Activated B cell treated with CpG ODN at 0.5 μM for 24 hours (primary cell): ENCODE results near the gene PARN. TPM values are rescaled to one million over a fixed set of nuclear protein-coding genes. Genes with fewer than 3 reads are reported as not detected.

Source experiments
- ATAC-seq: fragments of 200-7000 bp; cut with Tn5 transposase; one replicate; pipeline ENCODE4 v1.10.0; 2021; ENCODE audit warnings: low read depth, mild to moderate bottlenecking, moderate library complexity
- CTCF ChIA-PET: fragments of 350-600 bp; sonication (Branson Sonifier 250); formaldehyde crosslinking; loops from one replicate; lab custom pipeline; 2021; ENCODE audit warnings: antibody characterized with exemption; lab: Charles Lee
- POLR2A ChIA-PET: fragments of 350-600 bp; sonication (Branson Sonifier 250); formaldehyde crosslinking; loops from one replicate; lab custom pipeline; 2021; ENCODE audit warnings: antibody characterized with exemption; lab: Charles Lee
- DNase-seq: peaks from one replicate; pipeline ENCODE4 v3.0.0; 2022
- H3K27ac Mint-ChIP-seq: one replicate; pipeline ENCODE4 v1.8.0; 2020; ENCODE audit warnings: mixed read lengths
- H3K27me3 Mint-ChIP-seq: one replicate; pipeline ENCODE4 v1.8.0; 2021; ENCODE audit warnings: mixed read lengths
- H3K36me3 Mint-ChIP-seq: one replicate; pipeline ENCODE4 v1.8.0; 2021; ENCODE audit warnings: low read depth, mixed read lengths
- H3K4me1 Mint-ChIP-seq: one replicate; pipeline ENCODE4 v1.8.0; 2021; ENCODE audit warnings: mixed read lengths
- H3K4me3 Mint-ChIP-seq: one replicate; pipeline ENCODE4 v1.8.0; 2020; ENCODE audit warnings: mild to moderate bottlenecking, mixed read lengths
- H3K9me3 Mint-ChIP-seq: one replicate; pipeline ENCODE4 v1.8.0; 2020; ENCODE audit warnings: mixed read lengths
- intact Hi-C: fragments of 100-400 bp; cut with micrococcal nuclease; formaldehyde crosslinking; loops from one replicate; pipeline ENCODE4 v1.15.1; 2024
- total RNA-seq: library from RNA; stranded (reverse); gene quantifications from 2 replicates; pipeline ENCODE4 v1.2.3, GENCODE V29; 2022
- TF ChIP-seq, protein P1 (sequence below): fragments of 200-600 bp; IDR thresholded peaks from one replicate; pipeline ENCODE4 v1.8.0; 2022; ENCODE audit warnings: antibody characterized with exemption, mild to moderate bottlenecking

The PARN gene
- total RNA-seq, 1 donor from 2014 or later: 47.3 TPM

DNA sequence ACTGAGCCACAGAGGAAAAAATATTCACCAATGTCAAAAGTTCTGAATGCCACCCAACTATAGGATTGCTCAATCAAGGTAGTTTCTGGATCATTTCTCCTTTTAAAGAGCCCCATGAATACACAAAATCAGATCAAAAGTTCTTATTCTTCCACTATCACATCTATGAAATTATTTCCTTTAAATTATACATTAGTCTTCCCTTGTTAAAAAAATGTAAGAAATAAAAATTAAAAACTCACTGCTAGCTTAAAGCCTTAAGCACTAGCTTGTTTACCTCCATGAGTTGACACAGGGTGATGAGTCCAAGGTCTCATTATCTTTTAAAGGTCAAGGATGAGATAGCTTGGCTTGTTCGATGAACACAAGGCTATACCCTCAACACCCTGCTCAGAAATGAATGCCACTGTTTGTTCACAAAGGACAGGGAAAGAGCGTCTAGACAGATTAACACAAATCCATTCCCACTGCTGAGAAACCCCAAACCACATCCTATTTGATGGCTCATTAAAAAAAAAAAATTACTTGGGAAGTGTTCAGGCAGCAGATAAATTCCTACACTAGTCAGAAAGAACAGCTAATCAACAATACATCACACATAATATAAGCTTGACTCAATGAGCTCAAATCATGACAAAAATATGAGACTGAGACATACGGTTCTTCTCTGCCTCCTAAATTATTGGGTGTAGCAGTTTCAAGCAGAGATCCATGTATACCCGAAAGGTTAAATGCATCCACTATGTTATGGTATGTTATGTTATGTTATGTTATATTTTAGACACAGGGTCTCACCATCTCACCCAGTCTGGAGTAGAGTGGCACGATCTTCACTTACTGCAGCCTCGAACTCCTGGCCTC is 118.9 kb downstream of the PARN start:
- intact Hi-C loops: no loop called here
- Mint-ChIP-seq H3K4me1 (peaks cover under 1% of the 10 kb centered on the region), H3K27ac (no peak overlapping the region), H3K27me3 (no peaks in the 10 kb centered on the region), H3K4me3 (no peak overlapping the region), H3K36me3 (peaks cover 28% of the 10 kb centered on the region), H3K9me3 (no peaks in the 10 kb centered on the region)
- ATAC-seq: no peak
- TF ChIP-seq, protein P1, sequence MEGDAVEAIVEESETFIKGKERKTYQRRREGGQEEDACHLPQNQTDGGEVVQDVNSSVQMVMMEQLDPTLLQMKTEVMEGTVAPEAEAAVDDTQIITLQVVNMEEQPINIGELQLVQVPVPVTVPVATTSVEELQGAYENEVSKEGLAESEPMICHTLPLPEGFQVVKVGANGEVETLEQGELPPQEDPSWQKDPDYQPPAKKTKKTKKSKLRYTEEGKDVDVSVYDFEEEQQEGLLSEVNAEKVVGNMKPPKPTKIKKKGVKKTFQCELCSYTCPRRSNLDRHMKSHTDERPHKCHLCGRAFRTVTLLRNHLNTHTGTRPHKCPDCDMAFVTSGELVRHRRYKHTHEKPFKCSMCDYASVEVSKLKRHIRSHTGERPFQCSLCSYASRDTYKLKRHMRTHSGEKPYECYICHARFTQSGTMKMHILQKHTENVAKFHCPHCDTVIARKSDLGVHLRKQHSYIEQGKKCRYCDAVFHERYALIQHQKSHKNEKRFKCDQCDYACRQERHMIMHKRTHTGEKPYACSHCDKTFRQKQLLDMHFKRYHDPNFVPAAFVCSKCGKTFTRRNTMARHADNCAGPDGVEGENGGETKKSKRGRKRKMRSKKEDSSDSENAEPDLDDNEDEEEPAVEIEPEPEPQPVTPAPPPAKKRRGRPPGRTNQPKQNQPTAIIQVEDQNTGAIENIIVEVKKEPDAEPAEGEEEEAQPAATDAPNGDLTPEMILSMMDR: no peak
- DNase-seq: no peak
- ChIA-PET POLR2A (no interaction called here), CTCF (no interaction called here)

DNA sequence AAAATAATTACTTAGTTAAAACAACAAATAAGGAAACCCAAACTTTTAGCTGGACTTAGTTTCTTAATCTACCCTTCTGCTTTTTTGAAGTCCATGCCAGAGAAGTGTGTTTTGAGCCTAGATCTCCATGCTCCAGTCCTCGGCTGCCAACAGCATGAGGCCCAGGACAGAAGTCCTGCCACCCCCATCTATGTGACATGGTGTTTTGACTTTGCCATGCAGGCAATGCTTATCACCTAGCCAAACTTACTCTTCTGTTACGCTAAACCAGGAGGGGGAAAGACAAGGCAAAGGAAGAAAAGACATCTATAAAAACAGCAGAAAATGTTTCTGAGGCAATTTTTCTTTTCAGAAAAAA is 119.5 kb downstream of the PARN start:
- ChIA-PET POLR2A (no interaction called here), CTCF (no interaction called here)
- DNase-seq (no peak), ATAC-seq (no peak)
- Mint-ChIP-seq H3K27me3 (no peaks in the 10 kb centered on the region), H3K9me3 (no peaks in the 10 kb centered on the region), H3K27ac (no peak overlapping the region), H3K4me1 (peaks cover 3% of the 10 kb centered on the region), H3K4me3 (no peak overlapping the region), H3K36me3 (peaks cover 32% of the 10 kb centered on the region)
- intact Hi-C loops: no loop called here
- TF ChIP-seq, protein P1: no peak

DNA sequence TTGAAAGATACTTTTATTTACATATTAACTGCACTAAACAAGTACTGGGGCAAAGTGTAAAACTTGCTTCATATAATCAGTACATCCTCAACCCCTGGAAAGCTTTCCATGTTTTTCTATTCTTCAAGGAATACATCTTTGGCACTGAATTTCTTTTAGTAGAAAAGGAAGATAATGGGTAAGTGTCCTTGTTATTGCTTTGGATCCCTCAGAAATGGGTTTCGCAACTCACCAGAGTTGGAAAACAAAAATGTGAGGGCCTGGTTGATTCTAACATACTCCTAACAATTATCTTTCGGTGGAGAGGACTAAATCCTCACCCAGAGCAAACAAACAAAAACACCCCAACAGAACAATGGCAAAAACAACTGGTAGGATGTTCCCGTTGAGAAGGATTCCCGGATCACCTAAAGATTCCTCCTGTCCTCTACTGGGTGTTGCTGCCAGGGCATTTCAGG is 120.4 kb downstream of the PARN start:
- Mint-ChIP-seq H3K4me3 (no peak overlapping the region), H3K36me3 (peaks cover 29% of the 10 kb centered on the region), H3K9me3 (no peaks in the 10 kb centered on the region), H3K27me3 (no peaks in the 10 kb centered on the region), H3K27ac (no peak overlapping the region), H3K4me1 (peaks cover 3% of the 10 kb centered on the region)
- POLR2A ChIA-PET: no interaction called here
- TF ChIP-seq, protein P1: no peak
- intact Hi-C loops: no loop called here
- DNase-seq (no peak), ATAC-seq (no peak)
- CTCF ChIA-PET: no interaction called here

DNA sequence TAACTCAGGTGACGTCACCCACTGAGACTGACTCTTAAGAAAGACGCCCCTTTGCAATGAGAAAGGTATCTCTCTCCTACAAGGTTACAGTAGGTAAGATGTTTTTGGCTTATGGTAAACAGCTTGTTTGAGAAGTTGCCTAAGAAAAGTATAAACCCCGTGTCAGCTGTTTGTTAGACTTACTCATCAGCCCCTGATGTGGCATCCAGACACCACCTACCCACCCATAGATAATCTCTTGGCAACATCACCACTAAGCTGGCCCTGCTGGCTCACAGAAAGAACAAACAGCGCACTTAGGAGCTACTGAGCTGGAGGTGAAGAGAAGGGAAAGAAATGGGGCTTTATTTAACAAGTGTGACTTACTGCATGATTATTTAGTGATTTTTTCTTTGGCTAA is 121.0 kb downstream of the PARN start:
- intact Hi-C loops: no loop called here
- Mint-ChIP-seq H3K9me3 (no peaks in the 10 kb centered on the region), H3K4me1 (peaks cover 3% of the 10 kb centered on the region), H3K36me3 (peaks cover 29% of the 10 kb centered on the region), H3K4me3 (no peak overlapping the region), H3K27me3 (no peaks in the 10 kb centered on the region), H3K27ac (no peak overlapping the region)
- ChIA-PET CTCF (no interaction called here), POLR2A (no interaction called here)
- no peak for DNase-seq
- TF ChIP-seq, protein P1: no peak
- no peak for ATAC-seq

DNA sequence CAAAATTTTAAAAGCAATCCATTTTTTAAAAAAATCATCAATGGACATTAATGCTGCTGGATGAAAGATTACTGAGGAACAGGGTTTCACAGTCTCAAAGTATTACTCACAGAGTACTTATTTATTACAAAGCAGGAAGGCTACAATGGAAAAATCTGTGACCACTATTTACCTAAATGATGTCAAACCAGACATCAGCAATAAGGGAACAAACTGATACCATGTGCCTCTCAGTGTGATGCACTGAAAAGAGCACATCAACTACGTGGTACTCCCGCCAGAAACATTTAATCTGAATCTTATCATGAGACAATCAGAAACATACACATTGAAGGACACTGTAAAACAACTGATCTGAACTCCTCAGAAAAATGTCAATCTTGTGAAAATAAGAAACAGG is 124.2 kb downstream of the PARN start:
- POLR2A ChIA-PET: no interaction called here

More for the DNA sequence above, 124.2 kb downstream of the PARN start:
- no peaks in the 10 kb centered on the region for H3K27me3 Mint-ChIP-seq
- TF ChIP-seq, protein P1: no peak
- DNase-seq (no peak), ATAC-seq (no peak)
- no peaks in the 10 kb centered on the region for H3K9me3 Mint-ChIP-seq
- intact Hi-C loops: no loop called here
- CTCF ChIA-PET: no interaction called here
- peaks cover 10% of the 10 kb centered on the region for H3K4me1 Mint-ChIP-seq
- H3K27ac Mint-ChIP-seq: no peak overlapping the region
- no peak overlapping the region for H3K4me3 Mint-ChIP-seq
- H3K36me3 Mint-ChIP-seq: peaks cover 15% of the 10 kb centered on the region
